HS-27A (cell line): ENCODE measurements around the gene ROR1.

Source experiments
- DNase-seq: peaks from one replicate; pipeline ENCODE4 v3.0.0-alpha.2; 2012; ENCODE audit warnings: low read depth, missing footprints

Gene ROR1

GRCh38 chr1:64147045-64147724 lies 373.4 kb downstream of the ROR1 start:
- no peak for DNase-seq

GRCh38 chr1:64147759-64148158 lies 373.9 kb downstream of the ROR1 start:
- no peak for DNase-seq

- DNase-seq: no peak
These were observed 376.4 kb downstream of the ROR1 start for GRCh38 chr1:64150266-64150665.

- no peak for DNase-seq
These were observed 377.0 kb downstream of the ROR1 start for GRCh38 chr1:64150729-64151230.

DNA sequence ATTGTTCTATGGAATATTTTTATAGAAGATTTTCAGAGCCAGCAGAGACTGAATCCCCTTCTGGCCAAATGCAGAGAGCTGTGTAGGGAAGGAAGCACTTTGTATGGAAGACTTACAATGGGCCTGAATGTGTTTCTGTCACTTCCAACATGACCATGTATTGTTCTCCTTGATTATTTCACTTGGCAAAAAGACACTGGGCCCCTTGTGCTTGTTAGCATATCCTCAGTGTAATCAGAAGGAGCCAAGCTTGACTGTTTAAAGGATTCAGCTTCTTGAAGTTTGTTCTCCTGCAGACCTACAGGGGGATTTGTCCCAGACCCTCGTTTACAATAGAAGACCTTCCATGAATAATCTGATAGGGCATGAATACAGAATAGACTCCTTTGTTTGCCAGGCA lies 381.5 kb downstream of the ROR1 start:
- DNase-seq: no peak

GRCh38 chr1:64161357-64161941 lies 387.6 kb downstream of the ROR1 start:
- no peak for DNase-seq

DNA sequence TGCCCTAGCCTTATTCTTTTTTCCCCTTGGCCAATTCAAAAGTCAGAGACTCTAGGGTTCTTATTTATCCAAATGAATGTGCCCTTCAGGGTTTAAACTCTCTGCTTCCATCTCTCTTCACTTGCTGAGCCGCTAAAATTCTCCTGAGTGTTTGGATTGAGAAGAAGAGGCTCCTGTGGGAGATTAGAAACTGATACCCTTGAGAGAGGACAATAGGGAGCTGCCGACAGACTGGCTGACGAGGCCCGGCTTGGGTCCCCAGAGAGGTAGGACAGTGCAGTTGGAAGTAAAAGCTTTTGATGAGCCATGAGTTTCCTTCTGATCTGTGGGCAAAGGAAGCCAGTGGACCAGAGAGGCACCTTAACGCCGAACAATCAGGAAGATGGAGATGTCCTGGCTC lies 388.3 kb downstream of the ROR1 start:
- no peak for DNase-seq

DNA sequence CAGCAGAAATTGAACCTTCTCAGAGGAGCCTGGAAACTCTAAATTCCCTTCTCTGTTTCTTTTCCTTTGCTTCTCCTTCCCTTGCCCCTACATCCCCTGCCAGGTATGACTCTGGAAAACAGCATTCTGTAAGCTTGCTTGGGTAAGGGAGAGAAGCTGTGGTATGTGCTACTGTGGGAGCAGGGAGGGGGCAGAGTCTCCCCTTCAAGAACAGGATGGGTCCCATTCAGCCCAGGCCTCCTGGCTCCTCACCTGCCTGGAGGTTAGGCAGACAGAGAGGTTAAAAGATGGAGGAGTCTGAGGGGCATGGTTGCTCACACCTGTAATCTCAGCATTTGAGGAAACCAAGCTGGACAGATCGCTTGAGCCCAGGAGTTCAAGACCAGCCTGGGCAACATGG lies 389.0 kb downstream of the ROR1 start:
- DNase-seq: no peak

DNA sequence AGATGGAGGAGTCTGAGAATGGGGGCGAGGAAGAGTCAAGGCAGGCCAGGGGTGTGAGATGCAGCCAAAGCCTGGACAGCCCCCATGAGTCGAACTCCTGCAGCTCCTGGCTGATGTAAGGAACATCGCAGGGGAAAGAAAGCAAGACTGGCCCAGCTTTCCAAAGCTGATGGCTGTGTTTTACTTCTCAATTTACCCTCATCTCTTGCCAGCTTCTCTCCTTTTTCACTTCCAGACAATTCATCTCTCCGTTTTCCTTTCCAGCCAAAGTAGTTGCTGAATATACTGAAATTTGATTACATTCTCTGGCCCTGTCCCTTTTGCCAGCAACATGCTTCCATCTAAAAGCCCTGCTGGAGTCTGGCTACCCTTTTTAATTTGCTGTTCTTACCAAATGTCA lies 389.6 kb downstream of the ROR1 start:
- no peak for DNase-seq

- DNase-seq: peak; percentile 38
These were observed 390.2 kb downstream of the ROR1 start for GRCh38 chr1:64163970-64164369.

GRCh38 chr1:64166629-64167028 lies 392.8 kb downstream of the ROR1 start:
- no peak for DNase-seq

DNA sequence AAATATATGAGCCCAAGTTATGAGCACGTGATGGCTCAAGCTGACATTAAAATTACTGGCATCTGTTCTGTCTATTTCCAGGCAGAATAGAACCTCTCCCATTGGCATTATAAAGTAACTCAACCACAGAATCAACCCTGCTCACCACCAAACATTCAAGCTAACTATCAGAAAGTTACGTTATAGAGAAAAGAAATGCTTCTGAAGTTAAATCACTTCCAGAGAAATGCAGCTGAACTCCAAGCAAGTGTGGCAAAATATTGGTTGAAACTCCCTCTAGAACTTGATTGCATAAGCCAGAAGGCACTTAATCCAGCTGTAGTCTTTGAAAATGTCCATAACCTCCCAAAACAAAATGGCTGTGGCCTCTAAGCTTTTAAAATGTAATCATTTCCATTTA lies 393.4 kb downstream of the ROR1 start:
- no peak for DNase-seq

DNA sequence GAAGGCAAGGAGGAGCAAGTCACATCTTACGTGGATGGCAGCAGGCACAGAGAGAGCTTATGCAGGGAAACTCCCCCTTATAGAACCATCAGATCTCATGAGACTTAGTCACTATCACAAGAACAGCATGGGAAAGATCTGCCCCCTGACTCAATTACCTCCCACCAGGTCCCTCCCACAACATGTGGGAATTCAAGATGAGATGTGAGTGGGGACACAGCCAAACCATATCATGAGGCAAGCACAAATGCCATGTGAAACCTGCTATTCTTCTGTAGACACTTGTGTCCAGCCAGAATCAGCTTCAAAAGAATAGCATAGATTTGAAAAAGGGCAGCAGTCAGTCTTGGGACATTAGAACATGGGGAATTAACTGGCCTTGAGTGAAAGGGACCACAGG lies 397.4 kb downstream of the ROR1 start:
- DNase-seq: no peak

DNA sequence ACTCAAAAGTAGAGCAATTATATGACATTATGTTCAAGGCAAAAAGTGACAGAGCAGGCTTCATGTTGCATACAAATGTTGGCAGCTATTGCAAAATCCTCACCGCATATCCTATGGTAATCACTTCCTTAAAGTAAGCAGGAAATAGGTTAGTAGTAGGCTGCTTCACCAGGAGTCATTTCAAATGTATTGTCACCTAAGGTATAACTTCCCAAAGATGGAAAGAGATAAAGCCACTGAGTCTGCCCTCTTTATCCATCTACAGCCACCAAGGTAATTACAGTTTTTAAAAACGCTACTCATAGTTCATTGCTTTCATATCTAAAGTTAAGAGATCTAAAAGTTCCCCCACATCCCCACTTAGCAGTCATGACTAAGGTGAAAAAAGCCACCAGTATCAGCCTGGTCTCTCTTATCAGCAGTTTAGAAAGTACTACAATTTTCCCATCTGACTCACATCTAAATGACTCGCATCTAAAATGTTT lies 398.0 kb downstream of the ROR1 start:
- DNase-seq: peak; percentile 61

DNA sequence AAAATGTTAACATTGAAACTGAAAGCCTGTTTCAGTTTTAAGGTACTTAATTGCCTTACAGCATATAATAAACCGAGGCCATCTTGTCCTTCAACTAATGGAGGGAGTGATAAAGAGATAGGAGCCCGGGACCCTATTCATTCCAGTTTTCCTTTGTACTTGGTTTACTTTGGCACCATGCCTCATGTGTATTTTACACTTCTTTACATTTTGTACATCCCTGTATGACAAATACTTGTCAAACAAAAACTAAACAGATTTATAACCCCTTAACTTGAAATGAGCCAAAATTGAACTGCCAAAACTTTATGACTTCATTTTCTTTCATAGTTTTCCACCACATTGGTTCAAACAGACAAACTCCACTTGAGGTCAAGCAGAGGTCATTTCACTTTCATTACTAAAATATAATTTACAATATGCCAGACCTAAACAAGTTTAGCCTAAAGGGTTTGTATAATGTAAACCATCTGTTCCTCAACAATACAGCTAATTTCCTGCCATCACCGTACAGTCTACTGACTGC lies 398.7 kb downstream of the ROR1 start:
- no peak for DNase-seq

DNA sequence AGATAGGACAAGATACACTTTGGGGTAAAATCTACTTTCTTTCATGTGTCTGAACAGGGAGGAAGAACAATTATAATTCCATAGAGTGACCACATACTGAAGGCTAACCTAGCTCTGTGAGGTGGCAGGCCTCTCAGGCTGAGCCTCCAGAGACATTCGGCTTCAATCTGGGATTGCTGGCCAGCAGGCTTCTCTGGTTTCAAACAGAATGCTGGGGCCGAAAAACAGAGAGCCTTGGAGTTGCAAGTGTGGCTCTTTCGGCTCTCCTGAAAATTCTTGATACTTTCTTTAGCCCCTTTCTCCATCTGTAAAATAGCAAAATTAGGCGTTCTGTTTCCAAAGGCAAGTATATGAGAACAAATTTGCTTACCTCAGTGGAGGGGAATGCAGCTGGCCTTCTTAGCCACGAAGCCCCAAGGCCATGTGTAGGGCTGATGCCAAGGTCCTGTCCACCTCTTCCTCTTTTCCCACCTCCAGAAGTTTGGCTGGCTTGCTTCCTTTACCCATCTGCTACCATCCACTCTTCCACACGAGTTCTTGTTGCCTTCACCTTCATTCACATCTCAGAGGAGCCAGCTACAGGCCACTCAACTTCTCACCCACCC lies 399.6 kb downstream of the ROR1 start:
- no peak for DNase-seq

- DNase-seq: no peak
These were observed 401.8 kb downstream of the ROR1 start for GRCh38 chr1:64175639-64176038.

DNA sequence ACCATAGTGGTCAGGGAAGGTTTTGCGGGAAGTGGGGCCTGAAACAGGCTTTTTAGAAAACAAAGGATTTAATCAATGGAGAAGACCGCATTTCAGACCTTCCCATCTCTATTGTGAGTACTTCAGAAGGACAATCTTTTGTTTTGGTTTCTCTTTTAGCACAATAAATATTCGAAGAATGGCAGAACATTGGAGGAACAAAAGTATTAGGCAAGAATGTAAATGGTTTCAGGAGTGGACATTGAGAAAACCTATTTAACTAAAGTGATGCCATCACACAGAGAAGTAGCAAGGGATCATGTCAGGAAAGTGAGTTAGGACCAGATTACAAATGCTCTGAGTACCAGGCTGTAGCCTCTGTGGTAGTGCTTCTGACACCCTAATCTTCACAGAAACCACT lies 402.8 kb downstream of the ROR1 start:
- DNase-seq: no peak

- no peak for DNase-seq
These were observed 405.8 kb downstream of the ROR1 start for GRCh38 chr1:64179588-64179987.

- no peak for DNase-seq
These were observed 408.4 kb downstream of the ROR1 start for GRCh38 chr1:64182207-64182606.

DNA sequence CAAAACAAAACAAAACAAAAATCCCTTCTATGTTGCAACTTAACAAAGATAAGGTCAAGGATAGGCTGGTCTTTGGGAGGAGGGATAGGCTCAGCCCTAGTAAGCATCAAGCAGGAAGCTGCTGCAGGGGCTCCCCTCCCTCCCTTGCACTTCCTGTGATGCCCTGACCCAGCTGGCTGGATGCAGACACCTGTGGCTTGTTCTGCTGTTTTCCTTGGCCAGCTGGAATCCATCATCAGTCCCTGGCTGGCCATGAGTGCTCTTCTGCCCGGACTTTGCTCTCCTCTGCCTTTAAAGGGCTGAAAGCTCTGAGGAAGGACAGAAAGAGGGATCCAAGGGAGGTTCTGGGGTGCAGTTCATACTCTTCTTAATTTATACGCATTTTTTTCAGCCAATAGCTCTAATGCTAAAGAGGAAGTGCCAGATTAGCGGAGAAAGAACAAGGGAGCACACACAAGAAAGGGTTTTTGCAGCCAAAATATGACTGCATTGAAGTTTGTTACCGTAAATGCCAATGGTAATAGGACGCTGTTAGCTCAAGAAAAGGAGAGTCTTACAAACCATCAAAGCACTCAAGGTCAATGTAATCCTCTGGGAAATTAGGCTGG lies 409.7 kb downstream of the ROR1 start:
- DNase-seq: no peak

GRCh38 chr1:64184003-64184440 lies 410.2 kb downstream of the ROR1 start:
- no peak for DNase-seq
